Activated CD8-positive, alpha-beta memory T cell treated with anti-CD3 and anti-CD28 coated beads for 24 hours (primary cell): ENCODE measurements around the gene PIR.

Experiments
- DNase-seq: peaks from one replicate; pipeline ENCODE4 v3.0.0-alpha.2; 2020

PIR gene

GRCh38 chrX:15475486-15475885, 17.6 kb downstream of the PIR start:
- DNase-seq = no peak

GRCh38 chrX:15475021-15475420, 18.1 kb downstream of the PIR start:
- no peak for DNase-seq

- DNase-seq = no peak
Measured at GRCh38 chrX:15474028-15474427, 19.1 kb downstream of the PIR start.

- DNase-seq = no peak
Measured at GRCh38 chrX:15472531-15472930, 20.6 kb downstream of the PIR start.

- DNase-seq = peak; percentile 74
Measured at GRCh38 chrX:15471028-15471427, 22.1 kb downstream of the PIR start.

- no peak for DNase-seq
Measured at GRCh38 chrX:15469613-15470012, 23.5 kb downstream of the PIR start.

GRCh38 chrX:15468036-15468435, 25.1 kb downstream of the PIR start:
- no peak for DNase-seq

- DNase-seq = no peak
Measured at GRCh38 chrX:15465896-15466651, 27.1 kb downstream of the PIR start.

- no peak for DNase-seq
Measured at GRCh38 chrX:15465347-15465746, 27.8 kb downstream of the PIR start.

GRCh38 chrX:15464704-15465103, 28.4 kb downstream of the PIR start:
- DNase-seq = no peak

- no peak for DNase-seq
Measured at GRCh38 chrX:15451913-15452312, 41.2 kb downstream of the PIR start.

GRCh38 chrX:15448010-15448639, 45.0 kb downstream of the PIR start:
- no peak for DNase-seq

GRCh38 chrX:15441464-15441863, 51.7 kb downstream of the PIR start:
- DNase-seq = no peak

- no peak for DNase-seq
Measured at GRCh38 chrX:15438332-15438731, 54.8 kb downstream of the PIR start.

- DNase-seq = no peak
Measured at GRCh38 chrX:15437724-15438123, 55.4 kb downstream of the PIR start.

GRCh38 chrX:15435836-15436619, 57.1 kb downstream of the PIR start:
- DNase-seq = no peak

- no peak for DNase-seq
Measured at GRCh38 chrX:15434205-15434604, 58.9 kb downstream of the PIR start.

- no peak for DNase-seq
Measured at GRCh38 chrX:15430584-15430983, 62.5 kb downstream of the PIR start.

- DNase-seq = no peak
Measured at GRCh38 chrX:15430076-15430475, 63.1 kb downstream of the PIR start.

GRCh38 chrX:15425024-15425423, 68.1 kb downstream of the PIR start:
- DNase-seq = no peak

- DNase-seq = no peak
Measured at GRCh38 chrX:15418707-15419181, 74.4 kb downstream of the PIR start.

GRCh38 chrX:15418041-15418706, 75.0 kb downstream of the PIR start:
- no peak for DNase-seq
